ENCODE results near the gene MTA3. TPM values are rescaled to one million over a fixed set of nuclear protein-coding genes. Genes with fewer than 3 reads are reported as not detected.

MTA3 gene
- total and polyA plus RNA-seq, 9 of the 15 experiments (the other 6 are each of a cell fraction or from before 2014, with no cell fraction given): 12.4 to 39.6 (median 23.5) TPM

- ChIA-PET CTCF (ENCODE audit: low intra/inter-chr PET ratio) (no interaction called here), POLR2A (interaction anchor here (1.2 kb wide), 1 partner anchor 10 kb away, joined by 3 read pairs; no protein-coding TSS in a partner anchor)
- DNase-seq (ENCODE audit: extremely low read depth in 1 of 4, low spot score in 3 of 4): no peak
- ATAC-seq: no peak
- H3K79me2 ChIP-seq (ENCODE audit: control insufficient read depth, insufficient read depth, low read length): no peaks in the 10 kb centered on the region
- H3K36me3 ChIP-seq (ENCODE audit: control insufficient read depth, insufficient read depth, low read length): no peaks in the 10 kb centered on the region
- in situ Hi-C loops (cut with MboI) (loop anchor here (25.0 kb wide), 1 partner anchor 284 kb away; no protein-coding TSS in a partner anchor), intact Hi-C loops (cut with micrococcal nuclease) (no loop called here)
- FAIRE-seq: no peak
- 4% methylated on average over 3 of the region's 3 CpGs for WGBS (ENCODE audit: insufficient coverage, low coverage, missing lambda C conversion rate)
- no peaks in the 10 kb centered on the region for H3K9me3 ChIP-seq (replicated peaks; ENCODE audit: control insufficient read depth, insufficient read depth, low read depth, low read length)
- no peak overlapping the region for H3K27ac ChIP-seq (ENCODE audit: extremely low read depth, low read depth, low read length)
- no peak overlapping the region for H2AFZ ChIP-seq (ENCODE audit: low read depth, low read length)
- no peaks in the 10 kb centered on the region for H3K9me1 ChIP-seq (ENCODE audit: control insufficient read depth, insufficient read depth, low read length)
- peaks cover 0 to 6% of the 10 kb centered on the region in 2 experiments; a peak in 1 of 5 replicates for H3K4me1 ChIP-seq (replicated peaks in 1 of 2; ENCODE audit: control insufficient read depth in 2 of 2, insufficient read depth in 2 of 2, low read length in 2 of 2)
- H4K20me1 ChIP-seq (replicated peaks; ENCODE audit: control insufficient read depth, insufficient read depth, low read length): no peaks in the 10 kb centered on the region
- H3K4me2 ChIP-seq (ENCODE audit: insufficient read depth, low read length): no peak overlapping the region
- BruUV-seq (replicated peaks): no TSS peak
- no peak overlapping the region for H3K4me3 ChIP-seq
- peaks cover 0 to 16% of the 10 kb centered on the region in 2 experiments; a peak in 3 of 5 replicates for H3K27me3 ChIP-seq (ENCODE audit: control insufficient read depth in 2 of 2, insufficient read depth in 2 of 2, low read length in 2 of 2)
- no peak overlapping the region for H3K9ac ChIP-seq (ENCODE audit: insufficient read depth in 1 of 2, low read depth in 2 of 2, low read length in 2 of 2)
- no peak for TF ChIP-seq ZNF644 (tag; IDR thresholded peaks at IDR 0.05; ENCODE audit: low read depth)
- TF ChIP-seq ZZZ3 (IDR thresholded peaks at IDR 0.05): no peak
- TF ChIP-seq MNT (conservative IDR thresholded peaks at IDR 0.05): no peak
- no peak for TF ChIP-seq CGGBP1 (CRISPR knock-in tag; IDR thresholded peaks at IDR 0.05)
- TF ChIP-seq GABPB1 (CRISPR knock-in tag; IDR thresholded peaks at IDR 0.05): no peak
- no peak for TF ChIP-seq YY1 (IDR thresholded peaks at IDR 0.05; ENCODE audit: borderline replicate concordance in 1 of 3, control insufficient read depth in 1 of 3, extremely low read depth in 1 of 3, insufficient read depth in 3 of 3, insufficient read length in 1 of 3, insufficient replicate concordance in 2 of 3, low read depth in 1 of 3, low read length in 2 of 3)
- TF ChIP-seq MAFK (IDR thresholded peaks at IDR 0.05; ENCODE audit: low read length): no peak
- no peak for TF ChIP-seq ZNF24 (IDR thresholded peaks at IDR 0.05)
- TF ChIP-seq ATF2 (CRISPR knock-in tag; IDR thresholded peaks at IDR 0.05): no peak
- no peak for TF ChIP-seq CUX1 (CRISPR knock-in tag; IDR thresholded peaks at IDR 0.05)
- no peak for TF ChIP-seq HOXB6 (CRISPR knock-in tag; IDR thresholded peaks at IDR 0.05; ENCODE audit: borderline replicate concordance)
- TF ChIP-seq CBFB (CRISPR knock-in tag; IDR thresholded peaks at IDR 0.05): no peak
Observed at GRCh38 chr2:42795841-42796301, 227.4 kb downstream of the MTA3 start.

Measured in K562 (cell line).